Hematopoietic multipotent progenitor cell treated with erythropoietin and hydrocortisone succinate and interleukin-3 and kit ligand, for 17 days (in vitro differentiated cells): ENCODE measurements around the gene RAD51B.
A peak's percentile ranks its signal among the peaks of the same experiment; 100 is the strongest.

Experiments used
- DNase-seq: peaks from one replicate; pipeline ENCODE4 v3.0.0-alpha.2; 2015; ENCODE audit warnings: low spot score

RAD51B gene

GRCh38 chr14:67900231-67900630 is 80.7 kb downstream of the RAD51B start:
- DNase-seq = no peak

GRCh38 chr14:67908052-67908754 is 88.6 kb downstream of the RAD51B start:
- DNase-seq = no peak

- no peak for DNase-seq
Observed at GRCh38 chr14:67911562-67911961, 92.0 kb downstream of the RAD51B start.

GRCh38 chr14:67916430-67916829 is 96.9 kb downstream of the RAD51B start:
- no peak for DNase-seq

- no peak for DNase-seq
Observed at GRCh38 chr14:67917006-67917405, 97.4 kb downstream of the RAD51B start.

- DNase-seq = no peak
Observed at GRCh38 chr14:67918838-67919237, 99.3 kb downstream of the RAD51B start.

- DNase-seq = no peak
Observed at GRCh38 chr14:67919259-67920032, 99.9 kb downstream of the RAD51B start.

GRCh38 chr14:67926821-67927220 is 107.2 kb downstream of the RAD51B start:
- no peak for DNase-seq

GRCh38 chr14:67927244-67927643 is 107.7 kb downstream of the RAD51B start:
- DNase-seq = no peak

GRCh38 chr14:67928375-67928774 is 108.8 kb downstream of the RAD51B start:
- DNase-seq = no peak

- DNase-seq = no peak
Observed at GRCh38 chr14:67932708-67933246, 113.2 kb downstream of the RAD51B start.

- no peak for DNase-seq
Observed at GRCh38 chr14:67933266-67933665, 113.7 kb downstream of the RAD51B start.

GRCh38 chr14:67934087-67934486 is 114.5 kb downstream of the RAD51B start:
- DNase-seq = peak; percentile 46

- DNase-seq = no peak
Observed at GRCh38 chr14:67934862-67935261, 115.3 kb downstream of the RAD51B start.

- no peak for DNase-seq
Observed at GRCh38 chr14:67935371-67935770, 115.8 kb downstream of the RAD51B start.

GRCh38 chr14:67938071-67938470 is 118.5 kb downstream of the RAD51B start:
- no peak for DNase-seq

- DNase-seq = no peak
Observed at GRCh38 chr14:67940486-67941455, 121.2 kb downstream of the RAD51B start.

GRCh38 chr14:67941456-67942018 is 122.0 kb downstream of the RAD51B start:
- DNase-seq = no peak

- no peak for DNase-seq
Observed at GRCh38 chr14:67942080-67942710, 122.6 kb downstream of the RAD51B start.

- DNase-seq = peak; percentile 65
Observed at GRCh38 chr14:67943947-67944346, 124.4 kb downstream of the RAD51B start.

- DNase-seq = no peak
Observed at GRCh38 chr14:67944605-67945004, 125.0 kb downstream of the RAD51B start.
